ENCODE measurements around the gene AGBL1.

DNA sequence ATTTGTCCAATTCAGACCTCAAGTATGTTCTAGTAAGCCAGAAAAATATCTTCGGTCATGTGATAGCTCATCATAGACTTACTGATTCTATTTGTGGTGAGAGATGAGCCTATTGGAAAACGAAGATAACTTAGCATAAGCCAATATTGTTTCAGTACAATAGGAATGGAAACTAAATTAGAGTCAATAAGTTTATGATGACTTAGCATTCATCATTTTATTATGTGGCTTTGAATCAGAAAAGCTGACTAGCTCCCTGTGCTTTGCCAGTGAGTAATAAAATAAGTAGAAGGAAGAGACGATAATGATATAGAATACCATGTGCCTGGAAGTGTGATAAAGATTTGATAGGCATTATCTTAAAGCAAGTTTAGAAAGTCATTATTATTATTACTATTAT, 605.6 kb downstream of the AGBL1 start:
- TF ChIP-seq, protein P1, sequence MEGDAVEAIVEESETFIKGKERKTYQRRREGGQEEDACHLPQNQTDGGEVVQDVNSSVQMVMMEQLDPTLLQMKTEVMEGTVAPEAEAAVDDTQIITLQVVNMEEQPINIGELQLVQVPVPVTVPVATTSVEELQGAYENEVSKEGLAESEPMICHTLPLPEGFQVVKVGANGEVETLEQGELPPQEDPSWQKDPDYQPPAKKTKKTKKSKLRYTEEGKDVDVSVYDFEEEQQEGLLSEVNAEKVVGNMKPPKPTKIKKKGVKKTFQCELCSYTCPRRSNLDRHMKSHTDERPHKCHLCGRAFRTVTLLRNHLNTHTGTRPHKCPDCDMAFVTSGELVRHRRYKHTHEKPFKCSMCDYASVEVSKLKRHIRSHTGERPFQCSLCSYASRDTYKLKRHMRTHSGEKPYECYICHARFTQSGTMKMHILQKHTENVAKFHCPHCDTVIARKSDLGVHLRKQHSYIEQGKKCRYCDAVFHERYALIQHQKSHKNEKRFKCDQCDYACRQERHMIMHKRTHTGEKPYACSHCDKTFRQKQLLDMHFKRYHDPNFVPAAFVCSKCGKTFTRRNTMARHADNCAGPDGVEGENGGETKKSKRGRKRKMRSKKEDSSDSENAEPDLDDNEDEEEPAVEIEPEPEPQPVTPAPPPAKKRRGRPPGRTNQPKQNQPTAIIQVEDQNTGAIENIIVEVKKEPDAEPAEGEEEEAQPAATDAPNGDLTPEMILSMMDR (IDR thresholded peaks at IDR 0.05) = no peak
- no peak for TF ChIP-seq POLR2A (IDR thresholded peaks at IDR 0.05)

Measured in heart left ventricle (tissue), 13 donors.